Measurements from ENCODE around the gene OPHN1. TPM values are rescaled to one million over a fixed set of nuclear protein-coding genes. Genes with fewer than 3 reads are reported as not detected.

Gene OPHN1
- total RNA-seq, 2 donors from 2014 or later = 5.0 to 5.9 TPM

- no peaks in the 10 kb centered on the region for H3K9me3 ChIP-seq
- no peak for ATAC-seq (ENCODE audit: insufficient number of reproducible peaks, low FRiP score, low read depth)
Measured at GRCh38 chrX:68180579-68180978, 252.7 kb downstream of the OPHN1 start.

DNA sequence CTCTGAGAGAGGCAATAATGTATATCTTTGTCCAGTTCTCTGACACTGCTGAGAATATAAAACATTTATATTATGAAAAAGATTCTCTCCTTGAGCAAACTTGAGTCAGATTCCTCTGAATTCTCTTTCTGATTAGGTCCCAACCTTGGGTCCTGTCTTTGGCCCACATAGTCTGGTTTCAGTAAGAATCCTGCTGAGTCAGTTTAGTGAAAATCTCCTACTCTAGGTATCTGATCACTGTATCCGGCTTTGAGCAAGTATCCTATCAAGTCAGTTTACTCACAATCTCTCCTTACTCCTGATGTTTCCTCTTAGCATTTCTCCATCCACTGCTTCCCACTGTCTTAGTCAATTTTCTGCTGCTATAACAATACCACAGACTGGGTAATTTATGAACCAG lies 253.9 kb downstream of the OPHN1 start:
- no peaks in the 10 kb centered on the region for H3K9me3 ChIP-seq
- H3K27me3 ChIP-seq (replicated peaks; ENCODE audit: insufficient read depth) = no peaks in the 10 kb centered on the region
- ATAC-seq (ENCODE audit: insufficient number of reproducible peaks, low FRiP score, low read depth) (no peak), DNase-seq (ENCODE audit: low spot score) (no peak)
- no peaks in the 10 kb centered on the region for H3K36me3 ChIP-seq
- H3K4me1 ChIP-seq (ENCODE audit: control insufficient read depth in 1 of 2, low read depth in 2 of 2) = peaks cover 0 to 9% of the 10 kb centered on the region in 2 donors
- TF ChIP-seq, protein P1, sequence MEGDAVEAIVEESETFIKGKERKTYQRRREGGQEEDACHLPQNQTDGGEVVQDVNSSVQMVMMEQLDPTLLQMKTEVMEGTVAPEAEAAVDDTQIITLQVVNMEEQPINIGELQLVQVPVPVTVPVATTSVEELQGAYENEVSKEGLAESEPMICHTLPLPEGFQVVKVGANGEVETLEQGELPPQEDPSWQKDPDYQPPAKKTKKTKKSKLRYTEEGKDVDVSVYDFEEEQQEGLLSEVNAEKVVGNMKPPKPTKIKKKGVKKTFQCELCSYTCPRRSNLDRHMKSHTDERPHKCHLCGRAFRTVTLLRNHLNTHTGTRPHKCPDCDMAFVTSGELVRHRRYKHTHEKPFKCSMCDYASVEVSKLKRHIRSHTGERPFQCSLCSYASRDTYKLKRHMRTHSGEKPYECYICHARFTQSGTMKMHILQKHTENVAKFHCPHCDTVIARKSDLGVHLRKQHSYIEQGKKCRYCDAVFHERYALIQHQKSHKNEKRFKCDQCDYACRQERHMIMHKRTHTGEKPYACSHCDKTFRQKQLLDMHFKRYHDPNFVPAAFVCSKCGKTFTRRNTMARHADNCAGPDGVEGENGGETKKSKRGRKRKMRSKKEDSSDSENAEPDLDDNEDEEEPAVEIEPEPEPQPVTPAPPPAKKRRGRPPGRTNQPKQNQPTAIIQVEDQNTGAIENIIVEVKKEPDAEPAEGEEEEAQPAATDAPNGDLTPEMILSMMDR (IDR thresholded peaks at IDR 0.05) = no peak
- no peak overlapping the region for H3K27ac ChIP-seq
- no peak overlapping the region for H3K4me3 ChIP-seq

More at GRCh38 chrX:68180579-68180978, 252.7 kb downstream of the OPHN1 start:
- TF ChIP-seq, protein P1 (IDR thresholded peaks at IDR 0.05) = no peak
- Histone ChIP-seq H3K27me3 (replicated peaks; ENCODE audit: insufficient read depth) (no peaks in the 10 kb centered on the region), H3K27ac (no peak overlapping the region), H3K36me3 (no peaks in the 10 kb centered on the region), H3K4me1 (ENCODE audit: control insufficient read depth in 1 of 2, low read depth in 2 of 2) (peaks cover 0 to 9% of the 10 kb centered on the region in 2 donors), H3K4me3 (no peak overlapping the region)
- no peak for DNase-seq (ENCODE audit: low spot score)

GRCh38 chrX:68177542-68177941 lies 255.8 kb downstream of the OPHN1 start:
- H3K4me3 ChIP-seq = no peak overlapping the region
- no peak for ATAC-seq (ENCODE audit: insufficient number of reproducible peaks, low FRiP score, low read depth)
- no peaks in the 10 kb centered on the region for H3K27me3 ChIP-seq (replicated peaks; ENCODE audit: insufficient read depth)
- peaks cover 0 to 9% of the 10 kb centered on the region in 2 donors for H3K4me1 ChIP-seq (ENCODE audit: control insufficient read depth in 1 of 2, low read depth in 2 of 2)
- no peaks in the 10 kb centered on the region for H3K36me3 ChIP-seq
- no peak overlapping the region for H3K27ac ChIP-seq
- TF ChIP-seq, protein P1 (IDR thresholded peaks at IDR 0.05) = no peak
- no peaks in the 10 kb centered on the region for H3K9me3 ChIP-seq
- DNase-seq (ENCODE audit: low spot score) = no peak

- TF ChIP-seq, protein P1 (IDR thresholded peaks at IDR 0.05) = no peak
- Histone ChIP-seq H3K4me1 (ENCODE audit: control insufficient read depth in 1 of 2, low read depth in 2 of 2) (peaks cover 0 to 9% of the 10 kb centered on the region in 2 donors), H3K9me3 (no peaks in the 10 kb centered on the region), H3K36me3 (no peaks in the 10 kb centered on the region), H3K4me3 (no peak overlapping the region), H3K27me3 (replicated peaks; ENCODE audit: insufficient read depth) (no peaks in the 10 kb centered on the region), H3K27ac (no peak overlapping the region)
- no peak for ATAC-seq (ENCODE audit: insufficient number of reproducible peaks, low FRiP score, low read depth)
- DNase-seq (ENCODE audit: low spot score) = no peak
Measured at GRCh38 chrX:68175562-68175961, 257.7 kb downstream of the OPHN1 start.

DNA sequence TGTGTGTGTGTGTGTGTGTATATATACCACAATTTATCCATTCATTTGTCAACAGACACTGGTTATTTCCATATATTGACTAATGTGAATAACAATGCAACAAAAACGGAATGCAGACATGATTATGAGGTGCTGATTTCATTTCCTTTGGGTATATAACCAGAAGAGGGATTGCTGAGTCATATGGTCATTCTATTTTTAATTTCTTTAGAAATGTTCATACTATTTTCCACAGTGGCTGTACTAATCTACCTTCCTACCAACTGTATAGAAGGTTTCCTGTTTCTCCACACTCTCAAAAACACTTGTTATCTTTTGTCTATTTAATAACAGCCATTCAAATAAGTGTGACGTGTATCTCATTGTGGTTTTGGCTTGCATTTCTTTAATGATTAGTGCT lies 269.9 kb downstream of the OPHN1 start:
- no peaks in the 10 kb centered on the region for H3K9me3 ChIP-seq
- H3K27ac ChIP-seq = no peak overlapping the region
- TF ChIP-seq, protein P1 (IDR thresholded peaks at IDR 0.05) = no peak
- H3K27me3 ChIP-seq (replicated peaks; ENCODE audit: insufficient read depth) = no peaks in the 10 kb centered on the region
- no peak overlapping the region for H3K4me3 ChIP-seq
- no peak for ATAC-seq (ENCODE audit: insufficient number of reproducible peaks, low FRiP score, low read depth)
- DNase-seq (ENCODE audit: low spot score) = no peak
- H3K36me3 ChIP-seq = no peaks in the 10 kb centered on the region
- H3K4me1 ChIP-seq (ENCODE audit: control insufficient read depth in 1 of 2, low read depth in 2 of 2) = no peaks in the 10 kb centered on the region
